Right lobe of liver (tissue), 6 donors: Measurements from ENCODE around the gene PADI3. TPM values are rescaled to one million over a fixed set of nuclear protein-coding genes. Genes with fewer than 3 reads are reported as not detected.
A peak's percentile ranks its signal among the peaks of the same experiment; 100 is the strongest.

ENCODE experiments used
- ATAC-seq, 4 donors: fragments of 200-7000 bp; cut with Tn5 transposase; one replicate each; pipeline ENCODE4 v1.9.1; 2020; ENCODE audit warnings: mild to moderate bottlenecking in 4 of 4, moderate library complexity in 4 of 4
- DNase-seq, 3 donors: peaks; one replicate each; pipeline ENCODE4 v3.0.0-alpha.2; 2020
- H3K27ac ChIP-seq, 3 donors: fragments of 200-600 bp; one replicate each; pipeline ENCODE4 v1.8.0; 2022
- H3K27me3 ChIP-seq, 2 donors: fragments of 200-600 bp; one replicate each; pipeline ENCODE4 v1.8.0; 2022
- H3K36me3 ChIP-seq, 4 donors: fragments of 200-600 bp; sonication (generic) in 1 of 4; one replicate each; pipeline versions ENCODE4 v1.5.1 to v1.8.0; 2017 to 2022; ENCODE audit warnings: control low read depth in 1 of 4
- H3K4me1 ChIP-seq, 4 donors: fragments of 200-600 bp; sonication (generic) in 1 of 4; one replicate each; pipeline versions ENCODE4 v1.5.1 to v1.8.0; 2017 to 2022; ENCODE audit warnings: control low read depth in 1 of 4
- H3K4me3 ChIP-seq, 3 donors: fragments of 200-600 bp; one replicate each; pipeline ENCODE4 v1.8.0; 2022
- H3K9me3 ChIP-seq, 4 donors: fragments of 200-600 bp; sonication (generic) in 1 of 4; one replicate each; pipeline versions ENCODE4 v1.5.1 to v1.8.0; 2017 to 2022; ENCODE audit warnings: control low read depth in 1 of 4
- POLR2A ChIP-seq: fragments of 450-650 bp; IDR thresholded peaks from one replicate; pipeline ENCODE4 v1.6.1; 2017; ENCODE audit warnings: antibody characterized with exemption, mild to moderate bottlenecking
- WGBS: methylation state at CpG from one replicate; pipeline ENCODE4 v1.1.6; 2018; ENCODE audit warnings: low coverage, low lambda C conversion rate; ENCODE audit not compliant: insufficient coverage; ENCODE audit errors: missing lambda C conversion rate; 5-methylcytosine and 5-hydroxymethylcytosine counted together
- intact Hi-C, 2 donors: fragments of 100-400 bp; cut with DNase I; formaldehyde crosslinking; loops; one replicate each; pipeline versions ENCODE4 v1.11.2 to v1.14.1; 2022
- total RNA-seq, 6 experiments: library from RNA; depleted of rRNA in 2 of 6; stranded (reverse); fragments of >200 nt in 2 of 6; fragmentation: NEBNext Ultra II Directional in 3 of 6; extraction: Animal tissue kit (Norgen Biotek cat#: 25700) in 3 of 6; gene quantifications; one replicate each; pipeline versions ENCODE4 v1.1.0 to v1.2.4, GENCODE V29; 2016 to 2023
- TF ChIP-seq, protein P1 (sequence below), 4 donors: fragments of 200-600 bp in 3 of 4; fragments of 450-650 bp in 1 of 4; IDR thresholded peaks; one replicate each; pipeline versions ENCODE4 v1.5.1 to v1.8.0; 2016 to 2022; ENCODE audit warnings: antibody characterized with exemption in 4 of 4, mild to moderate bottlenecking in 2 of 4
- donor health status: DM: no; HTN: yes; CAD: no.
- donor health status: DM: no; HTN: no; CAD: no.
- donor health status: DM: no; HTN: no; CAD: no.
- donor health status: DM: no; HTN: yes; CAD: no.
- donor health status: DM: no; HTN: yes; CAD: no.

PADI3 gene
- total RNA-seq, 6 experiments from 2014 or later, result not detected

DNA sequence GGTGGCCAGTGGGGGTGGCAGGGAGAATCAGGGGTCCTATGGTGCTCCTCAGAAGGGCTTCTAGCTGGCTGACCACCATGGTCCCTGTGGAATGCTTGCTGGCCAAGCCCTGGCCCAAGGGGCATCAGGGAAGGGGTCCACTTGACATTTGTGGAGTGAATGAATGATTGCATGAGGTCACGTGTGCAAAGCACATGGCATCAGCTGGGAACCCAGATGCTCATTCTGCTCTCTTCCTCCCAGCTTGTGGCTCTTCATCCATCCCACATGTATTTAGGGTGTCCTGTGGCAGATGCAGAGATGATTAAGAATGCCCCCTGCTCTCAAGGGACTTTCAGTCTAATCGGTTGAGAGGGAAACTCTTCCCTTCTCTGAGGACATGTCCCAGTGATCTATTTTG, 32.0 kb downstream of the PADI3 start:
- no peak for TF ChIP-seq POLR2A
- TF ChIP-seq, protein P1, sequence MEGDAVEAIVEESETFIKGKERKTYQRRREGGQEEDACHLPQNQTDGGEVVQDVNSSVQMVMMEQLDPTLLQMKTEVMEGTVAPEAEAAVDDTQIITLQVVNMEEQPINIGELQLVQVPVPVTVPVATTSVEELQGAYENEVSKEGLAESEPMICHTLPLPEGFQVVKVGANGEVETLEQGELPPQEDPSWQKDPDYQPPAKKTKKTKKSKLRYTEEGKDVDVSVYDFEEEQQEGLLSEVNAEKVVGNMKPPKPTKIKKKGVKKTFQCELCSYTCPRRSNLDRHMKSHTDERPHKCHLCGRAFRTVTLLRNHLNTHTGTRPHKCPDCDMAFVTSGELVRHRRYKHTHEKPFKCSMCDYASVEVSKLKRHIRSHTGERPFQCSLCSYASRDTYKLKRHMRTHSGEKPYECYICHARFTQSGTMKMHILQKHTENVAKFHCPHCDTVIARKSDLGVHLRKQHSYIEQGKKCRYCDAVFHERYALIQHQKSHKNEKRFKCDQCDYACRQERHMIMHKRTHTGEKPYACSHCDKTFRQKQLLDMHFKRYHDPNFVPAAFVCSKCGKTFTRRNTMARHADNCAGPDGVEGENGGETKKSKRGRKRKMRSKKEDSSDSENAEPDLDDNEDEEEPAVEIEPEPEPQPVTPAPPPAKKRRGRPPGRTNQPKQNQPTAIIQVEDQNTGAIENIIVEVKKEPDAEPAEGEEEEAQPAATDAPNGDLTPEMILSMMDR (IDR thresholded peaks at IDR 0.05), result no peak
- WGBS, result 38% methylated on average over 1 of the region's 2 CpGs
- Histone ChIP-seq H3K9me3 (no peaks in the 10 kb centered on the region), H3K27ac (no peak overlapping the region), H3K36me3 (no peaks in the 10 kb centered on the region), H3K4me3 (no peak overlapping the region), H3K4me1 (no peaks in the 10 kb centered on the region), H3K27me3 (no peaks in the 10 kb centered on the region)
- ATAC-seq, result no peak
- intact Hi-C loops, result no loop called here
- DNase-seq, result no peak

DNA sequence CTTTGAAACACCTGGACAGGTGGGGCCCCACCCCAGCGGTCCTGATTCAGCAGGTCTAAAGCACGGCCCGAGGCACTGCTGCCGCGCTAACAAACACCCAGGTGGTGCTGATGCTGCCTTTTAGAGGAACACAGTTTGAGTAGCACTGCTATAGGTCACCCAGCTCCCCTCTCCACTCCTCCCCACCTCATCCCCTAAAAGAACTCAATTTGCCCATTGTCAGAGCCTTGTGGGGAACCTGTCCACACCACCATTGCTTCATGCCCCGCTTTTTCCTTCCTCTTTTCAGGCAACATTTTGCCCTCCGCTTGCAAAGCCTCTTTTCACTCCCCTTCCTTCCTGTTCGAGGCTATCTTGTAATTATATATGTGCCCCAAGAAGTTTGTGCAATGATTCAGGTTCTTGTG, 32.9 kb downstream of the PADI3 start:
- H3K36me3 ChIP-seq, result no peaks in the 10 kb centered on the region
- ATAC-seq (peak in 2 of 4 donors; percentile 33 to 40), DNase-seq (no peak)
- no peak overlapping the region for H3K4me3 ChIP-seq
- H3K4me1 ChIP-seq, result no peaks in the 10 kb centered on the region
- TF ChIP-seq POLR2A, result no peak
- TF ChIP-seq, protein P1 (IDR thresholded peaks at IDR 0.05), result no peak
- intact Hi-C loops, result no loop called here
- WGBS, result 41% methylated on average over 4 of the region's 8 CpGs
- no peaks in the 10 kb centered on the region for H3K27me3 ChIP-seq
- H3K9me3 ChIP-seq, result no peaks in the 10 kb centered on the region
- no peak overlapping the region for H3K27ac ChIP-seq

DNA sequence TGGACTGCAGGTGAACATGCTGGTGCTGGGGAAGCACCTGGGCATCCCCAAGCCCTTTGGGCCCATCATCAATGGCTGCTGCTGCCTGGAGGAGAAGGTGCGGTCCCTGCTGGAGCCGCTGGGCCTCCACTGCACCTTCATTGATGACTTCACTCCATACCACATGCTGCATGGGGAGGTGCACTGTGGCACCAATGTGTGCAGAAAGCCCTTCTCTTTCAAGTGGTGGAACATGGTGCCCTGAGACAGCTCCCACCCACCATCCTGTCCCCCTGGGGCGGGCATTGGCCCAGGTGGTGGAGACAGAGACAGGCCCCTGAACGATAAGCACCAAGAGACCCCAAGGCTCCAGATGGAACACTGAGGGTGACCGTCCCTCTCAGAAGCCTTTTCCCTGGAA, 33.9 kb downstream of the PADI3 start:
- intact Hi-C loops, result no loop called here
- no peaks in the 10 kb centered on the region for H3K36me3 ChIP-seq
- H3K27me3 ChIP-seq, result no peaks in the 10 kb centered on the region
- DNase-seq (no peak), ATAC-seq (no peak)
- no peak overlapping the region for H3K27ac ChIP-seq
- no peaks in the 10 kb centered on the region for H3K4me1 ChIP-seq
- no CpG with 5 or more reads among the region's 5 CpGs for WGBS
- TF ChIP-seq, protein P1 (IDR thresholded peaks at IDR 0.05), result no peak
- TF ChIP-seq POLR2A, result no peak
- H3K4me3 ChIP-seq, result no peak overlapping the region
- no peaks in the 10 kb centered on the region for H3K9me3 ChIP-seq

DNA sequence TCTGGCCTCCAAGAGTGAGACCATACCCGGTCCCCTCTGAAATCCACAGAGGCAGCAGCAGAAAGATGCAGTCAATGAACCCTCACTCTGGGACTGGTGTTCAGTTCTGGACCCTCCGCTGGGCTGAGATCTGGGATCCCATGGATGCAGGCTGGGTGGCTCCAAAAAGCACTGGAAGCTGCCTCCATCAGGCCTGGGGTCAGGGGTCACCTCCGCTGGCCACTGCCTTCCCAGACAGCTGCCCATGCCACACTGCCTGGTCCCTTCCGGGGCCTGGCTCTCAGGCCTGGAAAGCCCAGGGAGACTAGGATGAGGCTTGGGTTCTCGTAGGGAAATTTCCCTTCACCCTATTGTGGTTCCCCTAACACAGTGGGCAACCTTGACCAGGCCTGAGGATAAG, 37.7 kb downstream of the PADI3 start:
- WGBS, result 93% methylated on average over 2 of the region's 5 CpGs
- ATAC-seq, result no peak
- Histone ChIP-seq H3K4me3 (no peak overlapping the region), H3K36me3 (no peaks in the 10 kb centered on the region), H3K4me1 (no peaks in the 10 kb centered on the region), H3K9me3 (no peaks in the 10 kb centered on the region), H3K27ac (no peak overlapping the region), H3K27me3 (no peaks in the 10 kb centered on the region)
- no peak for DNase-seq
- TF ChIP-seq POLR2A, result no peak
- TF ChIP-seq, protein P1 (IDR thresholded peaks at IDR 0.05), result no peak
- intact Hi-C loops, result no loop called here
